Cardiac muscle cell (in vitro differentiated cells and primary cell): Measurements from ENCODE around the gene CAB39L. TPM values are rescaled to one million over a fixed set of nuclear protein-coding genes. Genes with fewer than 3 reads are reported as not detected.

Experiments
- DNase-seq, 2 donors: peaks; one replicate each; pipeline versions ENCODE4 v3.0.0 to v3.0.0-alpha.2; 2010 to 2017; ENCODE audit warnings: low read depth in 1 of 2, low spot score in 1 of 2
- H3K27ac ChIP-seq: fragments of 200-600 bp; sonication (generic); 2 replicates; pipeline ENCODE4 v1.5.1; 2016
- H3K27me3 ChIP-seq: fragments of 200-600 bp; sonication (generic); 2 replicates; pipeline ENCODE4 v1.6.0; 2016; ENCODE audit warnings: control low read depth
- H3K36me3 ChIP-seq: fragments of 200-600 bp; sonication (generic); 2 replicates; pipeline ENCODE4 v1.5.1; 2016; ENCODE audit warnings: control low read depth
- H3K4me1 ChIP-seq: fragments of 200-600 bp; sonication (generic); 2 replicates; pipeline ENCODE4 v1.8.1; 2017; ENCODE audit warnings: low read depth, mild to moderate bottlenecking, mixed run types
- H3K4me3 ChIP-seq: fragments of 200-600 bp; sonication (generic); 2 replicates; pipeline ENCODE4 v1.5.1; 2016; ENCODE audit warnings: mild to moderate bottlenecking
- H3K9me3 ChIP-seq: fragments of 200-600 bp; sonication (generic); 2 replicates; pipeline ENCODE4 v1.5.1; 2017; ENCODE audit warnings: low read depth, mild to moderate bottlenecking, control low read depth
- CTCF ChIP-seq: IDR thresholded peaks from 2 replicates; pipeline ENCODE4 v1.5.1; 2012; ENCODE audit warnings: low read depth, mild to moderate bottlenecking, low read length
- polyA plus RNA-seq: library from polyadenylated mRNA; unstranded; fragments of >200 nt; fragmentation: Nextera tagmentation; extraction: Ambion mirVana; gene quantifications from 2 replicates; pipeline ENCODE4 v1.2.1, GENCODE V29; 2016
- total RNA-seq: library from RNA; depleted of rRNA; stranded (reverse); fragments of >200 nt; gene quantifications from 2 replicates; pipeline ENCODE4 v1.2.3, GENCODE V29; 2016

CAB39L gene
- total and polyA plus RNA-seq, 2 experiments from 2014 or later: 22.3 to 25.5 TPM

DNA sequence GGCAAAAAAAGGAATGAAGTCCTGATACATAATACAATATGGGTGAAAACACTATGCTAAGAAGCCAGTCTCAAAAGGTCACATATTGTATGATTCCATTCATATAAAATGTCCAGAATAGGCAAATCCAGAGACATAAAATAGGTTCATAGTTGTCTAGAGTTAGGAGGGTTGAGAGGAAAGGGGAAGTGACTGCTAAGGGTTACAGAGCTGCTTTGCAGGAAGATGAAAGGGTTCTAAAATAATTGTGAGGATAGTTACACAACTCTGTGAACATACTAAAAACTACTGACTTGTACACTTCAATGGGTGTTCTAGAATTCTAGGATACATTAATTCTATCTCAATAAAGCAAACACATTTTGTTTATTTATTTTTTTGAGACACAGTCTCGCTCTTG is 25.7 kb downstream of the CAB39L start:
- TF ChIP-seq CTCF: no peak
- Histone ChIP-seq H3K9me3 (no peaks in the 10 kb centered on the region), H3K36me3 (no peaks in the 10 kb centered on the region), H3K27me3 (no peaks in the 10 kb centered on the region), H3K4me1 (no peaks in the 10 kb centered on the region), H3K27ac (no peak overlapping the region), H3K4me3 (no peak overlapping the region)
- DNase-seq: no peak

GRCh38 chr13:49417161-49417560 is 26.7 kb downstream of the CAB39L start:
- DNase-seq: no peak
- TF ChIP-seq CTCF: no peak
- no peak overlapping the region for H3K4me3 ChIP-seq
- H3K9me3 ChIP-seq: no peaks in the 10 kb centered on the region
- H3K27ac ChIP-seq: no peak overlapping the region
- H3K27me3 ChIP-seq: no peaks in the 10 kb centered on the region
- H3K36me3 ChIP-seq: no peaks in the 10 kb centered on the region
- H3K4me1 ChIP-seq: no peaks in the 10 kb centered on the region

- Histone ChIP-seq H3K4me1 (peaks cover 9% of the 10 kb centered on the region), H3K9me3 (no peaks in the 10 kb centered on the region), H3K4me3 (no peak overlapping the region), H3K27ac (no peak overlapping the region), H3K27me3 (no peaks in the 10 kb centered on the region), H3K36me3 (no peaks in the 10 kb centered on the region)
- no peak for DNase-seq
- TF ChIP-seq CTCF: no peak
Observed at GRCh38 chr13:49412749-49413148, 31.1 kb downstream of the CAB39L start.

DNA sequence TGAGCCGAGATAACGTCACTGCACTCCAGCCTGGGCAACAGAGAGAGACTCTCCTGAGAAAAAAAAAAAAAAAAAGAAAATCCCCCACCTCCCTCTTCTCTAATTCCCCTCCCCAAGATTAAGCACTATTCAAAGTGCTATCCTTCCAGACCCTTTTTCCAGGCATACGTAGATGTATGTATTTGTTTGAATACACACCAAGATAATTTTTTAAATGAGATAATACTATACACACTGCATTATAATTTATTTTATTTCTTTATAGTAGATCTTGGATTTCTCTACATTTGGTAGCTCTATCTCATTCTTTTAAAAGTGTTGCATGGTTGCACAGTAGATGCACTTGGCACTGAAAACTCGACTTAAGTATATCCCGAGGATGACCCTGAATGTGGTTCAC is 32.5 kb downstream of the CAB39L start:
- DNase-seq: no peak
- Histone ChIP-seq H3K4me3 (no peak overlapping the region), H3K27ac (no peak overlapping the region), H3K27me3 (no peaks in the 10 kb centered on the region), H3K4me1 (peaks cover 9% of the 10 kb centered on the region), H3K36me3 (no peaks in the 10 kb centered on the region), H3K9me3 (no peaks in the 10 kb centered on the region)
- no peak for TF ChIP-seq CTCF

DNA sequence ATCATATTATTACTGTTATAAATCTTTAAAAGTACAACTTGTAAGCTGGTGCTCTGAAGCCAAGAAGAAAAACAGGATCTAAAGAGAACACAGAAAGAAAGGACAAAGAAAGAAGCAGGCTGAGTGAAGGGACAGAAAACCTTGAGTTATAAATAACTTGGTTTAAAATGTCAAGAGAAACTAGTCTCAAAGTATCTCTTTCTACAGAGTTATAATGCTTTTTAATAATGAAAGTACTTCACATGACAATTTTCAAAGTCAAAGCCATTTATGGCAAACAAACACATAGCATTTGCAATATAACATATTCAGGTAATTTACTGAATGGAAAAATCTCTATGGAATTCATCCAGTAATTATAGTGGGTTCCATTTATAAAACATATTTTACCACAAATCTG is 33.4 kb downstream of the CAB39L start:
- no peak overlapping the region for H3K4me3 ChIP-seq
- no peak overlapping the region for H3K27ac ChIP-seq
- H3K36me3 ChIP-seq: no peaks in the 10 kb centered on the region
- no peaks in the 10 kb centered on the region for H3K27me3 ChIP-seq
- no peak for TF ChIP-seq CTCF
- H3K4me1 ChIP-seq: peaks cover 9% of the 10 kb centered on the region
- DNase-seq: no peak
- no peaks in the 10 kb centered on the region for H3K9me3 ChIP-seq

GRCh38 chr13:49410006-49410405 is 33.9 kb downstream of the CAB39L start:
- no peaks in the 10 kb centered on the region for H3K9me3 ChIP-seq
- DNase-seq: no peak
- H3K27ac ChIP-seq: no peak overlapping the region
- no peaks in the 10 kb centered on the region for H3K27me3 ChIP-seq
- H3K36me3 ChIP-seq: no peaks in the 10 kb centered on the region
- no peak overlapping the region for H3K4me3 ChIP-seq
- H3K4me1 ChIP-seq: peaks cover 9% of the 10 kb centered on the region
- no peak for TF ChIP-seq CTCF
